Adrenal gland (tissue), 5 donors: Measurements from ENCODE around the gene MPL.

Source experiments
- POLR2A ChIP-seq, 2 donors: fragments of 450-650 bp; IDR thresholded peaks; one replicate each; pipeline ENCODE4 v1.6.1; 2017; ENCODE audit warnings: antibody characterized with exemption in 2 of 2, mild to moderate bottlenecking in 2 of 2, moderate library complexity in 1 of 2
- TF ChIP-seq, protein P1 (sequence below), 6 experiments: fragments of 450-650 bp in 4 of 6; fragments of 200-600 bp in 2 of 6; sonication (generic) in 1 of 6; IDR thresholded peaks; 1 replicate in 5 of 6; 2 replicates in 1 of 6; pipeline versions ENCODE4 v1.5.1 to v1.8.0; 2016 to 2021; ENCODE audit warnings: antibody characterized with exemption in 6 of 6, mild to moderate bottlenecking in 2 of 6, moderate library complexity in 1 of 6
- donor health status: DM: no; HTN: no; CAD: no.

DNA sequence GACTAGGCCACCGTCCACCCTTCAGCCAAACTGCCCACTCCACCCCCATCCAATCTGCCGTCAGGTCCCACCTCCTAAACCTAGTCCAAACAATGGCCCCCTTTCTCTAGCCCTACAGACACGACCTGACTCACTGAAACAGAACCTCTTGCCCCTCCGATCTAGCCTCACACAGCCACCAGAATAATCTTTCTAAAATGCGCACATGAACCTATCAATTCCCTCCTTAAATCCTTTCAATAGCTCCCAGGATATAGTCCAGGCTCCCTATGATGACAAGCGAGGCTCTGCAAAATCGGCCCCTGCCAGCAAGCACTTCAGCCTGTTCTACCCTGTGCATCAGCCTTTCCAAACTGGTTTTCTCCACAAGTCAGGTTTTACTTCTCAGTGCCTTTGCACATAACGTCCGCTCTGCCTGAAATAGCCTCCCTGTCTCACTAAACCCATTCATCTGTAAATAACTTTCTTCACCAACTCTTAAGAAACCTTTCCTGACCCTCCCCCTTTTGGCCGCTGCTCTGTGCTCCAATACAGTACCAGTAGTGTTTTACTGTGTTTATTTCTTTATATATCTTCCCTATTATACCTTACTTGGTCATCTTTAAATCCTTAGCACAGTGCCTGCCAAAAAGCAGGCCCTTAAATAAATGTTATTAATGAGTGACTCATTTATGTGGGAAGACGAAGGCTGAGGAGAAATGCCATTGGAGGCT lies 12.1 kb downstream of the MPL start:
- TF ChIP-seq, protein P1, sequence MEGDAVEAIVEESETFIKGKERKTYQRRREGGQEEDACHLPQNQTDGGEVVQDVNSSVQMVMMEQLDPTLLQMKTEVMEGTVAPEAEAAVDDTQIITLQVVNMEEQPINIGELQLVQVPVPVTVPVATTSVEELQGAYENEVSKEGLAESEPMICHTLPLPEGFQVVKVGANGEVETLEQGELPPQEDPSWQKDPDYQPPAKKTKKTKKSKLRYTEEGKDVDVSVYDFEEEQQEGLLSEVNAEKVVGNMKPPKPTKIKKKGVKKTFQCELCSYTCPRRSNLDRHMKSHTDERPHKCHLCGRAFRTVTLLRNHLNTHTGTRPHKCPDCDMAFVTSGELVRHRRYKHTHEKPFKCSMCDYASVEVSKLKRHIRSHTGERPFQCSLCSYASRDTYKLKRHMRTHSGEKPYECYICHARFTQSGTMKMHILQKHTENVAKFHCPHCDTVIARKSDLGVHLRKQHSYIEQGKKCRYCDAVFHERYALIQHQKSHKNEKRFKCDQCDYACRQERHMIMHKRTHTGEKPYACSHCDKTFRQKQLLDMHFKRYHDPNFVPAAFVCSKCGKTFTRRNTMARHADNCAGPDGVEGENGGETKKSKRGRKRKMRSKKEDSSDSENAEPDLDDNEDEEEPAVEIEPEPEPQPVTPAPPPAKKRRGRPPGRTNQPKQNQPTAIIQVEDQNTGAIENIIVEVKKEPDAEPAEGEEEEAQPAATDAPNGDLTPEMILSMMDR (IDR thresholded peaks at IDR 0.05): no peak
- no peak for TF ChIP-seq POLR2A (IDR thresholded peaks at IDR 0.05)
